ENCODE data around the gene ARF6.

The ARF6 gene

DNA sequence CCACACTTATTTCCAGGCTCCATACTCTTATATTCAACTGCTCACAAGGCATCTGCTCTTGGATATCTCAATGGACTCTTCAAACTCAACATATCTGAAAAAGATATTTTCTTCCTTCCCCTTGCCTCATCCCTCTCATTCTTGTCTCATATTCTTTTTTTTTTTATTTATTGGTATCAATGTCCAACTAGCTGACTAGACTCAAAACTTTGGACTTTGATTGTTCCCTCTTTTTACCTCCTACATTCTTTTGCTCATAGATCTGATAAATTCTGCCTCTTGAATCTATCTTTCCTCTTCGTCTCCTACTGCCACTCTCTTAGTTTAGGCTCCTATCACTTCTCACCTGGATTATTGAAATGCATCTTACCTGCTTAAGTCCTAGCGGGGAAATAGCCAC, 25.8 kb downstream of the ARF6 start:
- Histone ChIP-seq H3K36me3 (ENCODE audit: control insufficient read depth, insufficient read depth, low read length, severe bottlenecking) (no peaks in the 10 kb centered on the region), H3K9me3 (ENCODE audit: control insufficient read depth, low read length) (no peaks in the 10 kb centered on the region), H3K4me1 (ENCODE audit: control insufficient read depth, insufficient read depth, low read length) (peaks cover 7% of the 10 kb centered on the region), H3K27me3 (replicated peaks; ENCODE audit: control insufficient read depth, insufficient read depth, low read length) (no peaks in the 10 kb centered on the region), H3K4me3 (ENCODE audit: low read length) (no peak overlapping the region), H3K9ac (ENCODE audit: low read length) (no peak overlapping the region)
- no peak for DNase-seq (ENCODE audit: low read depth)

DNA sequence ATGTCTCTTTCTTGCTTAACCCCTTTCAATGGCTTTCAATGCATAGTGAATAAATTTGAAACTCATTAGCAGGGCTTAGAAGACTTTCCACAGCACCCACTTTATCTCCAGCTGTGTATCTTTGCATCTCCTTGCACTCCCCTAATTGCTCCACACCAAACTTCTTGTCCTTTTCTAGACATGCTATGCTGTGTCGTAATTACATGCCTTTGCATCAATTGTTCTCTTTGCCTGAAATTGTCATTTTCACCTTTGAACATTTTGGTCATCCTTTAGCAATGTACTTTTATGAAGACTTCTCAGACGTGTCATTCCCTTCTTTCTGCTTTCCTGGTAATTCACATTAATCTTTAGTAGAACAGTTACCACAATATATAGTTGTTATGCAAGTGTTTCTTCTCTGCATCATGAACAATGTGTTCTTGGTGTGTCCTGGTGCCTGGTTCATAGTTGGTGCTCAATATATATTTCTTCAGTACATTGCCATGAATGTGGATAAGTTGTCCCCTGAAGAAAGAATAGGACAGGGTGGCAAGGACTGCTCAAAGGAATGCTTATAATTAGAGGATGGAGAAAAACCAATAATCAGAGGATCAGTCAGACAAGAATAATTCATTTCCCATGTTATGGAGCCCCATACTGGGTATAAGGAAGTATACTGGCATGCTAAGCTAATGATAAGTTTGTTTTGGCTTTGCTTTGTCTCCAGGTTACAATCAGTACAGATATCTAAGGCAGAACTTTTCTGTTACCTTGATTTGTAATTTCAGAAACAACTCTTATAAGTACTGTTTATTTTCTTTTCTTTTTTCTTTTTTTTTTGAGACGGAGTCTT, 27.2 kb downstream of the ARF6 start:
- DNase-seq (ENCODE audit: low read depth) = peak; percentile 54
- H3K4me1 ChIP-seq (ENCODE audit: control insufficient read depth, insufficient read depth, low read length) = peaks cover 7% of the 10 kb centered on the region
- no peaks in the 10 kb centered on the region for H3K36me3 ChIP-seq (ENCODE audit: control insufficient read depth, insufficient read depth, low read length, severe bottlenecking)
- H3K9me3 ChIP-seq (ENCODE audit: control insufficient read depth, low read length) = no peaks in the 10 kb centered on the region
- H3K4me3 ChIP-seq (ENCODE audit: low read length) = no peak overlapping the region
- H3K9ac ChIP-seq (ENCODE audit: low read length) = no peak overlapping the region
- H3K27me3 ChIP-seq (replicated peaks; ENCODE audit: control insufficient read depth, insufficient read depth, low read length) = no peaks in the 10 kb centered on the region

DNA sequence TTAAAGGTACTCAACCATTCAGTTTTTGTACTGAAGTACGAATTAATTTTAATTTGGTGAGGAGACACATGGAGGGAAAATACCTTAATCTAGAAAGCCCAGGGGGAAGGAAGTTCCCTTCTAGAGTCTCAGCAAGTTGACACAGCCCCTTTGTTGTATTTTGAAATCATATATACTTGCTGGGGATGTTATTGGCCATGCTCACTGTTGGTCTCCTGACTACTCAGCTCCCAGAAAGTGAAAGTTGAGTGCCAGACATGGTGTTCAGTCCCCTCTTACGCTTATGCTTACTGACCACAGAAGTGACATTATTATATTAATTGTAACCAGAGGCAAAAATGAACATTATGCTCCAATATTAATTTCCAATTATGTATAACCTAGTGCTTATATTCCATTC, 28.1 kb downstream of the ARF6 start:
- Histone ChIP-seq H3K9me3 (ENCODE audit: control insufficient read depth, low read length) (no peaks in the 10 kb centered on the region), H3K4me1 (ENCODE audit: control insufficient read depth, insufficient read depth, low read length) (peaks cover 7% of the 10 kb centered on the region), H3K9ac (ENCODE audit: low read length) (no peak overlapping the region), H3K4me3 (ENCODE audit: low read length) (no peak overlapping the region), H3K27me3 (replicated peaks; ENCODE audit: control insufficient read depth, insufficient read depth, low read length) (no peaks in the 10 kb centered on the region), H3K36me3 (ENCODE audit: control insufficient read depth, insufficient read depth, low read length, severe bottlenecking) (no peaks in the 10 kb centered on the region)
- DNase-seq (ENCODE audit: low read depth) = no peak

DNA sequence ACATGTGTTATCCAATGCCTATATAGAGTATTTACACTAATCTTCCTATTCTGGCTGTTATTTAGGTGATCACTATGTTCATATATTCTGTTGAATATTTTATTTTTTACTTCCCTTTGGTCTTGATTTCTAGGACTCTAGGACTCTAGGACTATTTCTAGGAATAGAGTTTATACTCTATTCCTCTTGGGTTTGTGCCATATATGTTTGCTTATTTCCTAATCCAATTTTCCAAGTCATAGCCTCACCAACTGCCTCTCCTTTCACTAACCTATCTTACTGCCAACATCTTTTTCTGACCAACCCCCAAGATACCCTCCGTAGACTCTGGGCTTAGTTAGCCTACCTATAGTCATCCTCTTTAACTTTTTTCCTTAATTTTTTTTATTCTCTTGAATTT, 28.5 kb downstream of the ARF6 start:
- Histone ChIP-seq H3K36me3 (ENCODE audit: control insufficient read depth, insufficient read depth, low read length, severe bottlenecking) (no peaks in the 10 kb centered on the region), H3K9me3 (ENCODE audit: control insufficient read depth, low read length) (no peaks in the 10 kb centered on the region), H3K27me3 (replicated peaks; ENCODE audit: control insufficient read depth, insufficient read depth, low read length) (no peaks in the 10 kb centered on the region), H3K4me1 (ENCODE audit: control insufficient read depth, insufficient read depth, low read length) (peaks cover 7% of the 10 kb centered on the region), H3K9ac (ENCODE audit: low read length) (no peak overlapping the region), H3K4me3 (ENCODE audit: low read length) (no peak overlapping the region)
- DNase-seq (ENCODE audit: low read depth) = no peak

DNA sequence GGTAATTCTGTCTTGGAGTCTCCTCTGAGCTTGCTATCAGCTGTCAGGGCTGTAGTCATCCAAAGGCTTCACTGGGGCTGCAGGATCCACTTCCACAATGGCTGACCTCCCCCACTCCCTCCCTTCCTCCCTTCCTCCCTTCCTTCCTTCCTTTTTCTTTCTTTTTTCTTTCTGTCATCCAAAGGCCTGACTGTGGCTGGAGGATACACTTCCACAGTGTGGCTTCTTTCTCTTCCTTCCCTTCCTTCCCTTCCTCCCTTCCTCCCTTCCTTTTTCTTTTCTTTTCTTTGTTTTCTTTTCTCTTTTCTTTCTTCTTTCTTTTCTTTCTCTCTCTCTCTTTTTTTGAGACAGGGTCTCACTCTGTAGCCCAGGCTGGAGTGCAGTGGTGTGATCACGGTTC, 30.6 kb downstream of the ARF6 start:
- H3K4me3 ChIP-seq (ENCODE audit: low read length) = no peak overlapping the region
- H3K36me3 ChIP-seq (ENCODE audit: control insufficient read depth, insufficient read depth, low read length, severe bottlenecking) = no peaks in the 10 kb centered on the region

DNA sequence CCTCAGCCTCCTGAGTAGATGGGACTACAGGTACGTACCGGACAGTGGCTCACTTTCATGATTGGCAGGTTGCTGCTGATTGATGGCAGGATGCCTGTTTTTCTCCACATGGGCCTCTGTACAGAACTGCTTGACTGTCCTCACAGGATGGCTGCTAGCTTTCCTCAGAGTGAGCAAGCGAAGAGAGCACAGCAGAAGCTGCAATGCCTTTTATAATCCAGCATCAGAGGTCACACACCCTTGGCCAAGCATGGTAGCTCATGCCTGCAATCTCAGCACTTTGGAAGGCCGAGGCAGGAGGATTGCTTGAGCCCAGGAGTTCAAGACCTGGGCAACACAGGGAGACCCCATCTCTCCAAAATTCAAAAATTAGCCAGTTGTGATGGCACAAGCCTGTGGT, 31.0 kb downstream of the ARF6 start:
- H3K4me3 ChIP-seq (ENCODE audit: low read length) = no peak overlapping the region
- H3K36me3 ChIP-seq (ENCODE audit: control insufficient read depth, insufficient read depth, low read length, severe bottlenecking) = no peaks in the 10 kb centered on the region
- no peak overlapping the region for H3K9ac ChIP-seq (ENCODE audit: low read length)
- no peaks in the 10 kb centered on the region for H3K27me3 ChIP-seq (replicated peaks; ENCODE audit: control insufficient read depth, insufficient read depth, low read length)
- DNase-seq (ENCODE audit: low read depth) = no peak
- no peaks in the 10 kb centered on the region for H3K9me3 ChIP-seq (ENCODE audit: control insufficient read depth, low read length)
- H3K4me1 ChIP-seq (ENCODE audit: control insufficient read depth, insufficient read depth, low read length) = peaks cover 7% of the 10 kb centered on the region

More for the DNA sequence above, 30.6 kb downstream of the ARF6 start:
- Histone ChIP-seq H3K4me1 (ENCODE audit: control insufficient read depth, insufficient read depth, low read length) (peaks cover 7% of the 10 kb centered on the region), H3K9ac (ENCODE audit: low read length) (no peak overlapping the region), H3K9me3 (ENCODE audit: control insufficient read depth, low read length) (no peaks in the 10 kb centered on the region), H3K27me3 (replicated peaks; ENCODE audit: control insufficient read depth, insufficient read depth, low read length) (no peaks in the 10 kb centered on the region)
- no peak for DNase-seq (ENCODE audit: low read depth)

DNA sequence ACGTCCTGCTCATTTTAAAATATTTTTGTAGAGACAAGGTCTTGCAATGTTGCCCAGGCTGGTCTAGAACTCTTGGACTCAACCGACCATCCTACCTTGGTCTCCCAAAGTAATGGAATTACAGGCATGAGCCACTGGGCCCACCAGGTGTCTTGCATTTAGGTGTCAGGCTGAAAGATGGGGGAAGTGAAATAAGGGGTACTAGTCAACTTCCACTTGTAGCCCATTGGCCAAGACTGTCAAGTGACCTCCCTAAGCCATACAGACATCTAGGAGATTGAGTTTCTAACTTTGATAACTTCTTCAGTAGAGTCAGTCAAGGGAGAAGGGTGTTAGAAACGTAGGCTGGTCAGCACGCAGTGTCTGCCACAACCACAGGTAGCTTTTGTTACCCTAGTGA, 32.0 kb downstream of the ARF6 start:
- peaks cover 5% of the 10 kb centered on the region for H3K4me1 ChIP-seq (ENCODE audit: control insufficient read depth, insufficient read depth, low read length)
- H3K4me3 ChIP-seq (ENCODE audit: low read length) = no peak overlapping the region
- no peaks in the 10 kb centered on the region for H3K36me3 ChIP-seq (ENCODE audit: control insufficient read depth, insufficient read depth, low read length, severe bottlenecking)
- no peak for DNase-seq (ENCODE audit: low read depth)
- H3K9me3 ChIP-seq (ENCODE audit: control insufficient read depth, low read length) = no peaks in the 10 kb centered on the region
- no peaks in the 10 kb centered on the region for H3K27me3 ChIP-seq (replicated peaks; ENCODE audit: control insufficient read depth, insufficient read depth, low read length)
- no peak overlapping the region for H3K9ac ChIP-seq (ENCODE audit: low read length)

DNA sequence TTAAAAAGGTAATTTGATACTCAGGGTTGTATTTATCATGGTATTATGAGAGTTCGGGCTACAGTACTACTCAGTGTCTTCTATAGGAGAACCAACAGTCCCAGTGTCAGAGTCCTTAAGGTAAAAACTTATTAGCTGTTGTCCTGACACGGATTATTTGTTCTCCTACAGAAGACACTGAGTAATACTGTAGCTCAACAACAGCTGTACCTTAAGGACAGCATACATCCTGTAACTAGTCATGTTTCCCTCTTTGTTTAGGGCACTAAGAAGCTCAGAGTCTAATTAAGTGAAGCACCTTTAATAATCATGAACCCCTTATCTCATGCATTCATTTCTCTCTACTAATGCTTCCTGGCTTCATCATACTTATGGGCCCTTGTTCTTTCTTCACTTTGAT, 33.9 kb downstream of the ARF6 start:
- H3K27me3 ChIP-seq (replicated peaks; ENCODE audit: control insufficient read depth, insufficient read depth, low read length) = no peaks in the 10 kb centered on the region
- DNase-seq (ENCODE audit: low read depth) = no peak
- no peak overlapping the region for H3K9ac ChIP-seq (ENCODE audit: low read length)
- H3K4me1 ChIP-seq (ENCODE audit: control insufficient read depth, insufficient read depth, low read length) = no peaks in the 10 kb centered on the region
- H3K4me3 ChIP-seq (ENCODE audit: low read length) = no peak overlapping the region
- no peaks in the 10 kb centered on the region for H3K36me3 ChIP-seq (ENCODE audit: control insufficient read depth, insufficient read depth, low read length, severe bottlenecking)
- H3K9me3 ChIP-seq (ENCODE audit: control insufficient read depth, low read length) = no peaks in the 10 kb centered on the region

DNA sequence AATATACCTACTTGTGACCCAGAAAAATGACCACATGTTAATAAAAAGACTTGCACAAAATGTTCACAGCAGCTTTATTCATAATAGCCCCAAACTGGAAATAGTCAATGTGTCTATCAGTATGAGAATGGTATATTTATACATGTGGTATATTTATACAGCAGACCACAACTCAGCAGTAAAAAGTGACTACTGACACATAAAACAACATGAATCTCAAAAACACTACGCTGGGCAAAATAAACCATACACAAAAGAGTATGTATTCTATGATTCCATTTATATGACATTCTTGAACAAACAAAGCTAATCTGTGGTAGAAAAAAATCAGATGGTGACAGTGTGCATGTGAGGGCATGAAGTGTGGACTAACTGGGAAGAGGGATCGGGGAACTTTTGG, 35.1 kb downstream of the ARF6 start:
- DNase-seq (ENCODE audit: low read depth) = no peak
- Histone ChIP-seq H3K36me3 (ENCODE audit: control insufficient read depth, insufficient read depth, low read length, severe bottlenecking) (no peaks in the 10 kb centered on the region), H3K27me3 (replicated peaks; ENCODE audit: control insufficient read depth, insufficient read depth, low read length) (no peaks in the 10 kb centered on the region), H3K4me3 (ENCODE audit: low read length) (no peak overlapping the region), H3K9ac (ENCODE audit: low read length) (no peak overlapping the region), H3K4me1 (ENCODE audit: control insufficient read depth, insufficient read depth, low read length) (no peaks in the 10 kb centered on the region), H3K9me3 (ENCODE audit: control insufficient read depth, low read length) (no peaks in the 10 kb centered on the region)

DNA sequence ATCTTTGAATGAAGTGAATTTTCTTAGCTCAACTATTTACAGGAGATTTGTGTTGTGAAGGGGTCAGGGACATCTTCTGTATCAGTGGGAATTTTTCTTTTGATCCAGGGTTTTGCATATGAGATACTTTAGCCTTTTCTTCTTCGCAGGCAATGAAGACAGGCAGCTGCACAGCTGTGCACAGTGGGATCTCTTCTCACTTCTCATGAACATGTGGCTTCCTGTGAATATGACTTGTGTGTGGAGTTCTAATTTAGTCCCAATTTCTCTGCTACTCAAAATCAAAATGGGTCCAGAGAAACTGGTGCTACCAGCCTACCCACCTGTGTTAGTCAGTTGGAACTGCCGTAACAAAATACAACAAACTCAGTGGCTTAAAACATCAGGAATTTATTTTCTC, 37.8 kb downstream of the ARF6 start:
- no peaks in the 10 kb centered on the region for H3K9me3 ChIP-seq (ENCODE audit: control insufficient read depth, low read length)
- H3K36me3 ChIP-seq (ENCODE audit: control insufficient read depth, insufficient read depth, low read length, severe bottlenecking) = no peaks in the 10 kb centered on the region
- peaks cover 8% of the 10 kb centered on the region for H3K4me1 ChIP-seq (ENCODE audit: control insufficient read depth, insufficient read depth, low read length)
- H3K9ac ChIP-seq (ENCODE audit: low read length) = no peak overlapping the region
- H3K27me3 ChIP-seq (replicated peaks; ENCODE audit: control insufficient read depth, insufficient read depth, low read length) = no peaks in the 10 kb centered on the region
- no peak for DNase-seq (ENCODE audit: low read depth)
- no peak overlapping the region for H3K4me3 ChIP-seq (ENCODE audit: low read length)

DNA sequence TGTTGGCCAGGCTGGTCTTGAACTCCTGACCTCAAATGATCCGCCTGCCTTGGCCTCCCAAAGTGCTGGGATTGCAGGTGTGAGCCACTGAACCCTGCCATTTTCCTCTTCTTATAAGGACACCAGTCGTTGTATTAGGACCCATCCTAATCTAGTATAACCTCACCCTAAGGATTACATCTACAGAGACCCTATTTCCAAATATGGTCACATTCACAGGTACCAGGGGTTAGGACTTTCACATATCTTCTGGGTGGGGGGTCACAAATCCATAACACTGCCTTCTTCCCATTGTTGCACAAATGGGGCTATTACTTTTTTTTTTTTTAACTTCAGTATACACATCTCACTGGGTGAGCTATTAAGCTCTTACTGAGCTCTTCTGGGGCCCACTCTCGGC, 38.6 kb downstream of the ARF6 start:
- H3K27me3 ChIP-seq (replicated peaks; ENCODE audit: control insufficient read depth, insufficient read depth, low read length) = no peaks in the 10 kb centered on the region
- no peak for DNase-seq (ENCODE audit: low read depth)
- H3K36me3 ChIP-seq (ENCODE audit: control insufficient read depth, insufficient read depth, low read length, severe bottlenecking) = no peaks in the 10 kb centered on the region
- H3K9ac ChIP-seq (ENCODE audit: low read length) = no peak overlapping the region
- no peak overlapping the region for H3K4me3 ChIP-seq (ENCODE audit: low read length)
- H3K4me1 ChIP-seq (ENCODE audit: control insufficient read depth, insufficient read depth, low read length) = peaks cover 8% of the 10 kb centered on the region
- H3K9me3 ChIP-seq (ENCODE audit: control insufficient read depth, low read length) = no peaks in the 10 kb centered on the region

DNA sequence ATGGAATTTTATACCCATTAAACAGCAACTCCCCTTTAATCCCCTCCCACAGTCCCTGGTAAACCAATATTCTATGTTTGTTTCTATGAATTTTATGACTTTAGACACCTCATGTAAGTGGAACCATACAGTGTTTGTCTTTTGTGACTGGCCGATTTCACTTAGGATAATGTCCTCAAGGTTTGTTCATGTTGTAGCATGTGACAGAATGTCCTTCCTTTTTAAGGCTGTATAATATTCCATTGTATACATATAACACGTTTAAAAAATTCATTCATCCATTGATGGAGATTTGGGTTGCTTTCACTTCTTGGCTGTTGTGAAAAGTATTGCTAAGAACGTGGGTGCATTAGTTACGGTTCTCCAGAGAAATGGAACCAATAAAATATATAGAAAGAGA, 40.2 kb downstream of the ARF6 start:
- Histone ChIP-seq H3K9me3 (ENCODE audit: control insufficient read depth, low read length) (no peaks in the 10 kb centered on the region), H3K9ac (ENCODE audit: low read length) (no peak overlapping the region), H3K36me3 (ENCODE audit: control insufficient read depth, insufficient read depth, low read length, severe bottlenecking) (no peaks in the 10 kb centered on the region), H3K27me3 (replicated peaks; ENCODE audit: control insufficient read depth, insufficient read depth, low read length) (no peaks in the 10 kb centered on the region), H3K4me3 (ENCODE audit: low read length) (no peak overlapping the region), H3K4me1 (ENCODE audit: control insufficient read depth, insufficient read depth, low read length) (peaks cover 8% of the 10 kb centered on the region)
- no peak for DNase-seq (ENCODE audit: low read depth)
